T-helper 17 cell (primary cell): ENCODE results near the gene PHF3. TPM values are rescaled to one million over a fixed set of nuclear protein-coding genes. Genes with fewer than 3 reads are reported as not detected.

Experiments
- ATAC-seq: fragments of 150-1000 bp; cut with Tn5 transposase; 2 replicates; pipeline ENCODE4 v1.10.0; 2021; ENCODE audit warnings: mild to moderate bottlenecking, moderate library complexity
- DNase-seq, 3 donors: peaks; one replicate each; pipeline versions ENCODE4 v3.0.0 to v3.0.0-alpha.2; 2020 to 2021
- H3K9me3 ChIP-seq: one replicate; pipeline ENCODE4 v1.7.0; 2013; ENCODE audit warnings: low read length, mild to moderate bottlenecking; ENCODE audit not compliant: control insufficient read depth, poor library complexity, severe bottlenecking
- H3K27ac Mint-ChIP-seq: one replicate; pipeline ENCODE4 v1.8.0; 2022; ENCODE audit warnings: mild to moderate bottlenecking, moderate library complexity, mixed read lengths
- H3K27me3 Mint-ChIP-seq: one replicate; pipeline ENCODE4 v1.8.0; 2022; ENCODE audit warnings: mixed read lengths
- H3K36me3 Mint-ChIP-seq: one replicate; pipeline ENCODE4 v1.8.0; 2022; ENCODE audit warnings: low read depth, mixed read lengths
- H3K4me1 Mint-ChIP-seq: one replicate; pipeline ENCODE4 v1.8.0; 2022; ENCODE audit warnings: mild to moderate bottlenecking, mixed read lengths
- H3K4me3 Mint-ChIP-seq: one replicate; pipeline ENCODE4 v1.8.0; 2022; ENCODE audit warnings: mild to moderate bottlenecking, moderate library complexity, mixed read lengths
- total RNA-seq, 4 donors: library from RNA in 2 of 4; stranded (reverse) in 2 of 4; gene quantifications; one replicate each; pipeline ENCODE4 v1.2.3 and lab custom pipeline; 2022 to 2026

Gene PHF3
- total RNA-seq, 2 donors from 2014 or later: 87.6 to 88.3 TPM

DNA sequence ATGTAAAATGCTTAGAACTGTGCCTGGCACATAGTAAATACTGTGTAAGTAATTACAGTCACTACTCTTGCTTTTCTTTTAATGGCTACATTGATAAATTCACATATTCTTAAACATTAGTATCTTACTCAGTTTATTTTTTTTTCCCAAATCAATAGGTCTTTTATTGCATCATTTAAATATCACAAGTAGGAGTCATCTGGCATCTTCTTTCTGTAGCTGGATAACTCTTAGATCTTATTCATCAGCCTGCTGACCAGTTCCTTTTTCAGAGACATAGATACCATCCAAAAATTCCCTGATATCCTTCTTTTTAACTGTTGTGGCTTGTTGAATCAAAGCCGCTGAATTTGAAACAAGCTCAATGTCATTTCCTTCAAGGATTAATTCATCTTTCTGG lies 20.0 kb upstream of the PHF3 start:
- peaks cover 50% of the 10 kb centered on the region for H3K27me3 Mint-ChIP-seq
- no peaks in the 10 kb centered on the region for H3K9me3 ChIP-seq
- ATAC-seq (no peak), DNase-seq (no peak)
- H3K36me3 Mint-ChIP-seq: no peaks in the 10 kb centered on the region
- no peak overlapping the region for H3K4me3 Mint-ChIP-seq
- H3K4me1 Mint-ChIP-seq: no peaks in the 10 kb centered on the region
- H3K27ac Mint-ChIP-seq: no peak overlapping the region

- DNase-seq (no peak), ATAC-seq (no peak)
- no peak overlapping the region for H3K4me3 Mint-ChIP-seq
- H3K9me3 ChIP-seq: no peaks in the 10 kb centered on the region
- H3K36me3 Mint-ChIP-seq: peaks cover 7% of the 10 kb centered on the region
- no peak overlapping the region for H3K27ac Mint-ChIP-seq
- H3K4me1 Mint-ChIP-seq: peaks cover 4% of the 10 kb centered on the region
- peaks cover 50% of the 10 kb centered on the region for H3K27me3 Mint-ChIP-seq
These were observed 11.5 kb upstream of the PHF3 start for GRCh38 chr6:63624091-63624490.

GRCh38 chr6:63630466-63630865 lies 5.1 kb upstream of the PHF3 start:
- peaks cover 16% of the 10 kb centered on the region for H3K4me1 Mint-ChIP-seq
- peaks cover 19% of the 10 kb centered on the region for H3K27me3 Mint-ChIP-seq
- peaks cover 7% of the 10 kb centered on the region for H3K36me3 Mint-ChIP-seq
- DNase-seq (no peak), ATAC-seq (no peak)
- no peak overlapping the region for H3K4me3 Mint-ChIP-seq
- H3K9me3 ChIP-seq: no peaks in the 10 kb centered on the region
- no peak overlapping the region for H3K27ac Mint-ChIP-seq

DNA sequence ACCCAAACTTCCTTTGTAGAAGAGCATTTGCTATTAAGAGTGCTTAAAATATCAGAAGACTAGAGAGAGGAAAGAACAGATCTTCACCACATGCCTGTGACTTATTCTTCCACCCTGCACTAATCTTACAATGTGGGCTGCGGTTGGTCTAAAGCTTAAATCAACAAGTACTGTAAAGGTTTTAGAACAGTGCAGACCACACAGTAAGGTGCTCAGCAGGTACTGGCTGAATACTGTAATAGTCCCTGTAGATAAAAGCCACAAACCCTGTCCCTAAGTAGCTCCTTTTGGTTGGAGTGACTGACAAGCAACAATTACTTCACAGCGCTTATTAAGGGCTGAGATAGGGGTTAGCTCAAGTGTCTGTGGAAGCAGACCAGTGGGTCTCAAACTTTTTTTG lies 972 bp upstream of the PHF3 start:
- H3K4me3 Mint-ChIP-seq: peak overlapping the region; percentile 99
- H3K4me1 Mint-ChIP-seq: peaks cover 32% of the 10 kb centered on the region
- peak overlapping the region; percentile 99 for H3K27ac Mint-ChIP-seq
- peaks cover 12% of the 10 kb centered on the region for H3K27me3 Mint-ChIP-seq
- no peaks in the 10 kb centered on the region for H3K9me3 ChIP-seq
- ATAC-seq: no peak
- no peak for DNase-seq
- H3K36me3 Mint-ChIP-seq: peaks cover 2% of the 10 kb centered on the region

DNA sequence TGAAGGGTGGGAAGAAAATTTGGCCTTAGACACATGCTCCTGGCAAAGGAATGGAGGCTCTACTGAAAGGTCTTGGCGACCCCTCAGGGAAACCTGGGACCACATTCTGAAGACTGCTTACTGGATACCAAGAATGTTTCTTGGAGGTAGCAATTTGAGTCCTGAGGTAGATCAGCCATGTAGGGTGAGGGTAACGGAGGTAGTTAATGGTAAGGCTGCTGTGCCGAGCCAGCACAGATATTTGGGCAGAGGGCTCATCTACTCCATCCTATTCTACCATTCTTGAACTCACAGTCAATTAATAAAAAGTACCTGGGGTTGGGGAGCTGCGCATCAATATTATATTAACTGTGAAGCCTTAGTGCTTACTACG lies 401 bp upstream of the PHF3 start:
- no peaks in the 10 kb centered on the region for H3K9me3 ChIP-seq
- Mint-ChIP-seq H3K4me3 (peak overlapping the region; percentile 99), H3K27ac (peak overlapping the region; percentile 99), H3K36me3 (peaks cover 2% of the 10 kb centered on the region), H3K27me3 (peaks cover 8% of the 10 kb centered on the region), H3K4me1 (peaks cover 36% of the 10 kb centered on the region)
- ATAC-seq (no peak), DNase-seq (no peak)

DNA sequence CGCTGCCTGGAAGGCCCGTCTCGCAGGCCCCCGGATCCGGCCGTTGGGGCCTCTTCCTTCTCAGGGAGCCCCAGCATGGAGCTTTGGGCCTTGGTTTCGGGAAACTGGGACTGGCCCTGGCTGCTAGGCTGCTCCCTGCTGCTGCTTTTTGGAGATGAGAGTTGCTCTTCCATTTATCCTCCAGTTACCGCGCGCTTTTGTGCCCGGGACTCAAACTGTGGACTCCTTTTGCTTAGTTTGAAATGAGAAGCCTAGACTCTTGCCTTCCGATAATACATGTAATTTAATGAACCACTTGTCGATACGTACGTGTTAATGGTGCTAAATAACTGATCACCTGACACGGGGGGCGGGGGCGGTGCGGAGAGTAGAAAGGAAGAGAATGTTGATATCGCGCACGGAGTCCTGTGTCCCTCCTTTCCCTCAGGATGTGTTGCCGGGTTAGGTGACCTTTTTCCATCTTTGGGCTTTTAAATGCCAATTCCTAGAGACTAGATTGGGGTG lies 968 bp downstream of the PHF3 start:
- ATAC-seq (peak; percentile 11), DNase-seq (peak; percentile 25 to 42 (median 40))
- H3K27ac Mint-ChIP-seq: peak overlapping the region; percentile 99
- H3K36me3 Mint-ChIP-seq: peaks cover 2% of the 10 kb centered on the region
- no peaks in the 10 kb centered on the region for H3K9me3 ChIP-seq
- H3K4me1 Mint-ChIP-seq: peaks cover 44% of the 10 kb centered on the region
- peak overlapping the region; percentile 99 for H3K4me3 Mint-ChIP-seq
- no peaks in the 10 kb centered on the region for H3K27me3 Mint-ChIP-seq

DNA sequence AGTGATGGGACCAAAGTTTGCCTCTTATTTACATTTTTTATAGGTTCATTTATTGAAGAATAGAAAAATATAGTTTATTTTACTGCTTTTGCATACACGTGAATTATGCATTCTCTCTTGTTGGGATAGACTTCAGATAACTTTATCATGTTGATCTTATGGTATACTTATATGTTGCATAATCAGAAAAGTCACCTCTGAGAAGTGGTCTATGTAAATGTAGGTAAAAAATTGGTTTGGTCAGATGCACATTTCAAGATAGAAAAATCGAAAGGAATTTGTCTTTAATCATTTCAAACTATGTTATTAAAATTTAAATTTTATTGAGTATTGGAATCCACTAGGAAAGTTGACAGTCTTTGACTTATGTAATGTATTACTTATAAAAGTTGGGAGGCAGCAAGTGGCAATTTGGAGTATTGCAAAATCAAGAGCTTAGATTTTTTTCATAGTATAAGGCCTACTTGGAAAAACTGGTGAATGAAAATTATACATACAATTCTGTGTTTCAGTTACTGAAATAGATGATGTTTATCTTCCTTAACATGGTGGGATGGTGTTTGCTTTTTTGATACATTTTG lies 2.4 kb downstream of the PHF3 start:
- peaks cover 44% of the 10 kb centered on the region for H3K4me1 Mint-ChIP-seq
- H3K9me3 ChIP-seq: no peaks in the 10 kb centered on the region
- peaks cover 2% of the 10 kb centered on the region for H3K36me3 Mint-ChIP-seq
- no peak for ATAC-seq
- no peaks in the 10 kb centered on the region for H3K27me3 Mint-ChIP-seq
- H3K4me3 Mint-ChIP-seq: peak overlapping the region; percentile 99
- DNase-seq: no peak
- H3K27ac Mint-ChIP-seq: peak overlapping the region; percentile 99

GRCh38 chr6:63640062-63640461 lies 4.5 kb downstream of the PHF3 start:
- Mint-ChIP-seq H3K36me3 (peaks cover 2% of the 10 kb centered on the region), H3K4me3 (peak overlapping the region; percentile 31), H3K27ac (no peak overlapping the region), H3K27me3 (no peaks in the 10 kb centered on the region), H3K4me1 (peaks cover 49% of the 10 kb centered on the region)
- no peaks in the 10 kb centered on the region for H3K9me3 ChIP-seq
- no peak for ATAC-seq
- DNase-seq: no peak

- peak; percentile 79 for ATAC-seq
- H3K4me1 Mint-ChIP-seq: peaks cover 33% of the 10 kb centered on the region
- peak overlapping the region; percentile 37 for H3K27ac Mint-ChIP-seq
- no peaks in the 10 kb centered on the region for H3K36me3 Mint-ChIP-seq
- no peaks in the 10 kb centered on the region for H3K27me3 Mint-ChIP-seq
- no peak overlapping the region for H3K4me3 Mint-ChIP-seq
- no peaks in the 10 kb centered on the region for H3K9me3 ChIP-seq
- no peak for DNase-seq
These were observed 8.3 kb downstream of the PHF3 start for GRCh38 chr6:63643862-63644261.

DNA sequence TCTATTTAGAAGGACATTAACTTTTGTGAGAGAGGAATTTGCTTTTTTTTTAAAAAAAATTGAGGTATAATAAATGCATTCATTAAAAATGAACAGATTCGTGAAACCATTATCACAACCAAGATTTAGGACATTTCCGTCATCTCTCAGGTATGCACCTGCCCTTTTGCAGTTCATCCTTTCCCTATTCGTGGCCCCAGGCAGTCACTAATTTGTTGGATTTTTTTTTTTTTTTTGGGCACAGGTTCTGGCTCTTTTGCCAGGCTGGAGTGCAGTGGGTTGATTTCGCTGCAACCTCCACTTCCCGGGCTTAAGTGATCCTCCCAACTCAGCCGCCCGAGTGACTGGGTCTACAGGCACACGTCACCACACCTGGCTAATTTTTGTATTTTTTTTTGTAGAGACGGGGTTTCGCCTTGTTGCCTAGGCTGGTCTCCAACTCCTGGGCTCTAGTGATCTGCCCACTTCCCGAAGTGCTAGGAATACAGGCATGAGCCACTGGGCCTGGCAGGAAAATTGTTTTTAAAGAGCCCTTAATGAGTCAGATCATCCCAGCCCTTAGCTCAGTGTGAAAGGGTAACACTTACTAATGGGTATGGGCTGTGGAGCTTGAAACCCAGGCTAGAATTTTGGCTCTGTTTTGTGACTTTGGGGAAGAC lies 9.2 kb downstream of the PHF3 start:
- peak overlapping the region; percentile 37 for H3K27ac Mint-ChIP-seq
- H3K9me3 ChIP-seq: no peaks in the 10 kb centered on the region
- H3K36me3 Mint-ChIP-seq: no peaks in the 10 kb centered on the region
- peaks cover 32% of the 10 kb centered on the region for H3K4me1 Mint-ChIP-seq
- no peak for DNase-seq
- ATAC-seq: no peak
- H3K4me3 Mint-ChIP-seq: peak overlapping the region; percentile 19
- H3K27me3 Mint-ChIP-seq: no peaks in the 10 kb centered on the region

GRCh38 chr6:63649269-63649668 lies 13.7 kb downstream of the PHF3 start:
- no peak for ATAC-seq
- Mint-ChIP-seq H3K27ac (no peak overlapping the region), H3K4me1 (peaks cover 42% of the 10 kb centered on the region), H3K36me3 (peaks cover 5% of the 10 kb centered on the region), H3K27me3 (no peaks in the 10 kb centered on the region), H3K4me3 (no peak overlapping the region)
- no peaks in the 10 kb centered on the region for H3K9me3 ChIP-seq
- no peak for DNase-seq

GRCh38 chr6:63649847-63650265 lies 14.3 kb downstream of the PHF3 start:
- ATAC-seq (no peak), DNase-seq (no peak)
- peaks cover 45% of the 10 kb centered on the region for H3K4me1 Mint-ChIP-seq
- no peak overlapping the region for H3K27ac Mint-ChIP-seq
- no peaks in the 10 kb centered on the region for H3K9me3 ChIP-seq
- H3K27me3 Mint-ChIP-seq: no peaks in the 10 kb centered on the region
- H3K36me3 Mint-ChIP-seq: peaks cover 5% of the 10 kb centered on the region
- no peak overlapping the region for H3K4me3 Mint-ChIP-seq

DNA sequence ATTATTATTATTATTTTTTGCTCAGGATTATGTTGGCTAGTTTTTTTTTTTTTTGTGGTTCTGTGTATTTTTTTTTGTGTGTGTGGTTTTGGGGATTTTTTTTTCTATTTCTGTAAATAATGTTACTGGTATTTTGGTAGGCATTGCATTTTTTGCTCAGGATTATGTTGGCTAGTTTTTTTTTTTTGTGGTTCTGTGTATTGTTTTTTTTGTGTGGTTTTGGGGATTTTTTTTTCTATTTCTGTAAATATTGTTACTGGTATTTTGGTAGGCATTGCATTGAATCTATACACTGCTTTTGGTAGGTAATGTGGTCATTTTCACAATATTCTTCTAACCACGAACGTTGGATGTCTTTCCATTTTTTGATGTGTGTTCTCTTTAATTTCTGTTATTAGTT lies 17.4 kb downstream of the PHF3 start:
- Mint-ChIP-seq H3K36me3 (peaks cover 8% of the 10 kb centered on the region), H3K4me1 (peaks cover 63% of the 10 kb centered on the region), H3K27me3 (no peaks in the 10 kb centered on the region), H3K4me3 (no peak overlapping the region), H3K27ac (peak overlapping the region; percentile 49)
- DNase-seq: no peak
- ATAC-seq: no peak
- H3K9me3 ChIP-seq: no peaks in the 10 kb centered on the region

GRCh38 chr6:63660757-63661156 lies 25.2 kb downstream of the PHF3 start:
- peaks cover 3% of the 10 kb centered on the region for H3K36me3 Mint-ChIP-seq
- peaks cover 52% of the 10 kb centered on the region for H3K4me1 Mint-ChIP-seq
- no peak for ATAC-seq
- H3K4me3 Mint-ChIP-seq: no peak overlapping the region
- no peak for DNase-seq
- no peak overlapping the region for H3K27ac Mint-ChIP-seq
- H3K27me3 Mint-ChIP-seq: no peaks in the 10 kb centered on the region
- no peaks in the 10 kb centered on the region for H3K9me3 ChIP-seq
